ENCODE results near the gene RNF128.

Gene RNF128

GRCh38 chrX:106718709-106719108, 7.8 kb upstream of the RNF128 start:
- no peak overlapping the region for H3K4me3 ChIP-seq (ENCODE audit: low read length)
- DNase-seq (ENCODE audit: low read depth): no peak

DNA sequence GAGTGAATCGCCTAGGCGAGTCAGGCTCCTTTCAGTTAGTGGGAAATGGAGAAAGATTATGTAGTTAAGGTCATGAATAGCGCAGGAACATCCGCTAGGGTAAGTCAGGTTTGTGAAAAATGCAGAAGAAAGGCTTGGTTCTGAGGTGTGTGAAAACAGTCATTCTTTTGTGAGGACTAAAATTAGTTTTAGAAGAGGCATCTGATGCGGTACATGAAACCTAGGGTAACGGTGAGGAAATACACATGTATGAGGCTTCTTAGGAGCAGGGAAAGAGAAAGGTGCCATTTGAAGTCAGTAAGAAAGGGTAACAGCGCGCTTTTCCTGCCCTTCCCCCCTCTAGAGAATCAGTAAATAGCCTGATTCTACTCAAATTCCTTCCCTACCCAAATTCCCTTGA, 570 bp upstream of the RNF128 start:
- no peak for DNase-seq (ENCODE audit: low read depth)
- no peak for TF ChIP-seq CTCF (conservative IDR thresholded peaks at IDR 0.05; ENCODE audit: low read depth, low read length)
- peak overlapping the region; percentile 52 for H3K4me3 ChIP-seq (ENCODE audit: low read length)

More at GRCh38 chrX:106718709-106719108, 7.8 kb upstream of the RNF128 start:
- no peak for TF ChIP-seq CTCF (conservative IDR thresholded peaks at IDR 0.05; ENCODE audit: low read depth, low read length)

DNA sequence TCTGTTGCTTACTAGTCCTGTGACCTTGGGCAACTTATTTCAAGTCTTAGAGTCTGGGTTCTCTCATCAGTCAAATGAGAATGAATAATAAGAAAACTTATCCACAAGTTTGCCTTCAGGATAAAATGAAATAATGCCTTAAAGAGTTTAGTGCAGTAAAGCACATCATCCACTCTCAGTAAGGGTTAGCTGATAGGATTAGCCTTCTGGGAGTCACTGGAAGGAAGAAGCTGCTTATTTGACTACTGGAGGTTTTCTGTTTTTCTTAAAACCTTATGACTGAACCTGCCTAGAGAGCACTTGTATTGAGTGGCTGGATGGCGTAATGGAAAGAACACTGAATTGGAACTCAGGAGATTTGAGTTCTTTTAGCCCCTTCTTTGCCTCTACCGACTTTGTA, 1.8 kb downstream of the RNF128 start:
- no peak overlapping the region for H3K4me3 ChIP-seq (ENCODE audit: low read length)
- no peak for TF ChIP-seq CTCF (conservative IDR thresholded peaks at IDR 0.05; ENCODE audit: low read depth, low read length)
- DNase-seq (ENCODE audit: low read depth): no peak

DNA sequence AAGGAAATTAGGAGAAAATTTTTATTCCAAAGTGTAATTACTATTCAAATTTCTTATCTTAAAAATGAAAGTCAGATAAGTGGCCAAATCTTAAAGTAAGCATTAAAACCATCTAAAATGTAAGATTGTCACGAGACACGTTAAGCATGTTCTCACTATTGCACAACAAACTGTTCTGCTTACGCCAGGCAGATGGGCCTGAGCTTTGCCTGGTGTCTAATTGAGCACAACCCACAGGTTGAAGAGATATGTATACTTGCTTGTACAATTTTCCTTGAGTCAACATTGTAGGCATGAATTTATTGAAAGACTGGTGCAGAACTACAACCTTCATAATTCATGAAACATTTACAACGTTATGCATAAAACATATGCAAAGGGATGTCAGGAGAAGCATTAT, 3.9 kb downstream of the RNF128 start:
- TF ChIP-seq CTCF (conservative IDR thresholded peaks at IDR 0.05; ENCODE audit: low read depth, low read length): no peak
- DNase-seq (ENCODE audit: low read depth): no peak
- H3K4me3 ChIP-seq (ENCODE audit: low read length): no peak overlapping the region

GRCh38 chrX:106731590-106731989, 5.1 kb downstream of the RNF128 start:
- no peak for TF ChIP-seq CTCF (conservative IDR thresholded peaks at IDR 0.05; ENCODE audit: low read depth, low read length)
- DNase-seq (ENCODE audit: low read depth): no peak
- H3K4me3 ChIP-seq (ENCODE audit: low read length): no peak overlapping the region

GRCh38 chrX:106734827-106735226, 8.3 kb downstream of the RNF128 start:
- no peak for DNase-seq (ENCODE audit: low read depth)
- no peak for TF ChIP-seq CTCF (conservative IDR thresholded peaks at IDR 0.05; ENCODE audit: low read depth, low read length)
- H3K4me3 ChIP-seq (ENCODE audit: low read length): no peak overlapping the region

DNA sequence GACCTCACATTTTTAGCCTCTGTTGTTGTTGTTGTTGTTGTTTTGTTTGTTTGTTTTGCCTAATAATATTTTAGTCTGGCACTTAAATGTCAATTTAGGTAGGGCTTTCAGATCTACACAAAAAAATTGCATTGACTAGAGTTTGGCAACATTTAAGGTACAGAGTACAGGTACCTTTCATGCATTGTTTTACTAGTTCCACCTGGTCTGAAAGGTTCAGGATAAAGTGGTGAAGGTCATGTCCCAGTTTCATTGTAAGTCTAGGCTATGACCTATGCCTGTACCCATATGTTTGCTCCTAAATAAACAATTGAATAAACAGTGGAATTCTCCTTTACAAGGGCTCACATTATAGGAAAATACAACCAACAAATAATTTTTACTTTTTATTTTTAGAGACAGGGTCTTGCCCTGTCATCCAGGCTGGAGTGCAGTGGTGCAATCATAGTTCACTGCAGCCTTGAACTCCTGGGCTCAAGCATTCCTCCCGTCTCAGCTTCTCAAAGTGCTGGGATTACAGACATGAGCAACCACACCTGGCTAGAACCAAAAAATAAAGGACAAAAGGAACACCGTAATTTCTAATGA, 13.8 kb downstream of the RNF128 start:
- TF ChIP-seq CTCF (conservative IDR thresholded peaks at IDR 0.05; ENCODE audit: low read depth, low read length): no peak
- DNase-seq (ENCODE audit: low read depth): no peak
- H3K4me3 ChIP-seq (ENCODE audit: low read length): no peak overlapping the region
